ENCODE results near the gene HIVEP1. TPM values are rescaled to one million over a fixed set of nuclear protein-coding genes. Genes with fewer than 3 reads are reported as not detected.

The HIVEP1 gene
- polyA plus RNA-seq, 1 donor, result 19.8 TPM

GRCh38 chr6:12189150-12189549 lies 177.0 kb downstream of the HIVEP1 start:
- DNase-seq (ENCODE audit: low read depth), result no peak

GRCh38 chr6:12189661-12190060 lies 177.5 kb downstream of the HIVEP1 start:
- DNase-seq (ENCODE audit: low read depth), result no peak

GRCh38 chr6:12190252-12190651 lies 178.1 kb downstream of the HIVEP1 start:
- no peak for DNase-seq (ENCODE audit: low read depth)

- DNase-seq (ENCODE audit: low read depth), result no peak
These were observed 184.3 kb downstream of the HIVEP1 start for GRCh38 chr6:12196326-12196936.

GRCh38 chr6:12198851-12199250 lies 186.7 kb downstream of the HIVEP1 start:
- DNase-seq (ENCODE audit: low read depth), result no peak

GRCh38 chr6:12200015-12200564 lies 188.0 kb downstream of the HIVEP1 start:
- no peak for DNase-seq (ENCODE audit: low read depth)

- no peak for DNase-seq (ENCODE audit: low read depth)
These were observed 188.6 kb downstream of the HIVEP1 start for GRCh38 chr6:12200761-12201160.

GRCh38 chr6:12203001-12203400 lies 190.9 kb downstream of the HIVEP1 start:
- no peak for DNase-seq (ENCODE audit: low read depth)

- DNase-seq (ENCODE audit: low read depth), result no peak
These were observed 196.1 kb downstream of the HIVEP1 start for GRCh38 chr6:12208190-12208589.

GRCh38 chr6:12208673-12209072 lies 196.6 kb downstream of the HIVEP1 start:
- no peak for DNase-seq (ENCODE audit: low read depth)

Other genes with a start within 250 kb of the HIVEP1 start
- 0.38 TPM for gene ADTRP, start 233.5 kb upstream of the HIVEP1 start, polyA plus RNA-seq (ENCODE audit: insufficient read length)

Data from forelimb muscle (tissue), 1 donor.